MM.1S (cell line): ENCODE results near the gene NKX6-2.

Experiments
- DNase-seq: peaks from one replicate; pipeline ENCODE4 v3.0.0-alpha.2; 2015
- H2AFZ ChIP-seq: fragments of 300-600 bp; sonication (generic); 2 replicates; pipeline ENCODE4 v1.6.0; 2016; ENCODE audit warnings: antibody characterized with exemption, low read length
- H3F3A ChIP-seq: fragments of 300-600 bp; sonication (generic); 2 replicates; pipeline ENCODE4 v1.6.1; 2016; ENCODE audit warnings: mild to moderate bottlenecking, antibody characterized with exemption, low read length, moderate library complexity, mixed read lengths; ENCODE audit not compliant: insufficient read depth
- H3K27ac ChIP-seq: fragments of 300-600 bp; sonication (generic); 2 replicates; pipeline ENCODE4 v1.5.1; 2016; ENCODE audit warnings: mild to moderate bottlenecking, low read length
- H3K27me3 ChIP-seq: fragments of 300-600 bp; sonication (generic); replicated peaks from 2 replicates; pipeline ENCODE4 v1.6.0; 2016; ENCODE audit warnings: low read length; ENCODE audit not compliant: insufficient read depth
- H3K36me3 ChIP-seq: fragments of 300-600 bp; sonication (generic); replicated peaks from 2 replicates; pipeline ENCODE4 v1.6.1; 2016; ENCODE audit warnings: mild to moderate bottlenecking, low read length, mixed read lengths; ENCODE audit not compliant: insufficient read depth
- H3K4me1 ChIP-seq: fragments of 300-600 bp; sonication (generic); 2 replicates; pipeline ENCODE4 v1.6.1; 2016; ENCODE audit warnings: low read length, mixed read lengths
- H3K4me2 ChIP-seq: fragments of 300-600 bp; sonication (generic); 2 replicates; pipeline ENCODE4 v1.6.0; 2016; ENCODE audit warnings: low read depth, low read length
- H3K4me3 ChIP-seq: fragments of 300-600 bp; sonication (generic); 2 replicates; pipeline ENCODE4 v1.5.1; 2016; ENCODE audit warnings: low read length, mixed read lengths
- H3K79me2 ChIP-seq: fragments of 300-600 bp; sonication (generic); 2 replicates; pipeline ENCODE4 v1.6.1; 2016; ENCODE audit warnings: mixed run types, low read length, mixed read lengths
- H3K9ac ChIP-seq: fragments of 300-600 bp; sonication (generic); 2 replicates; pipeline ENCODE4 v1.6.1; 2016; ENCODE audit warnings: low read length, mixed read lengths
- H3K9me2 ChIP-seq: fragments of 300-600 bp; sonication (generic); replicated peaks from 2 replicates; pipeline ENCODE4 v1.6.1; 2016; ENCODE audit warnings: mild to moderate bottlenecking, low read length, mixed read lengths; ENCODE audit not compliant: insufficient read depth
- H3K9me3 ChIP-seq: fragments of 300-600 bp; sonication (generic); replicated peaks from 2 replicates; pipeline ENCODE4 v1.6.1; 2016; ENCODE audit warnings: mild to moderate bottlenecking, low read length, mixed read lengths; ENCODE audit not compliant: insufficient read depth
- H4K20me1 ChIP-seq: fragments of 300-600 bp; sonication (generic); 2 replicates; pipeline ENCODE4 v1.6.1; 2016; ENCODE audit warnings: mild to moderate bottlenecking, low read length, moderate library complexity, mixed read lengths; ENCODE audit not compliant: insufficient read depth
- EZH2 ChIP-seq: fragments of 300-600 bp; sonication (generic); optimal IDR thresholded peaks from 2 replicates; pipeline ENCODE3; 2017; ENCODE audit warnings: low read depth, mild to moderate bottlenecking, antibody characterized with exemption, low read length, mixed read lengths
- EZH2phosphoT487 ChIP-seq: fragments of 300-600 bp; sonication (generic); IDR thresholded peaks from 2 replicates; pipeline ENCODE4 v1.6.1; 2018; ENCODE audit warnings: antibody characterized with exemption, low read length
- TF ChIP-seq, protein P1 (sequence below): fragments of 300-600 bp; sonication (generic); IDR thresholded peaks from 2 replicates; pipeline ENCODE4 v1.5.1; 2016; ENCODE audit warnings: antibody characterized with exemption, low read length, mixed read lengths

The NKX6-2 gene

DNA sequence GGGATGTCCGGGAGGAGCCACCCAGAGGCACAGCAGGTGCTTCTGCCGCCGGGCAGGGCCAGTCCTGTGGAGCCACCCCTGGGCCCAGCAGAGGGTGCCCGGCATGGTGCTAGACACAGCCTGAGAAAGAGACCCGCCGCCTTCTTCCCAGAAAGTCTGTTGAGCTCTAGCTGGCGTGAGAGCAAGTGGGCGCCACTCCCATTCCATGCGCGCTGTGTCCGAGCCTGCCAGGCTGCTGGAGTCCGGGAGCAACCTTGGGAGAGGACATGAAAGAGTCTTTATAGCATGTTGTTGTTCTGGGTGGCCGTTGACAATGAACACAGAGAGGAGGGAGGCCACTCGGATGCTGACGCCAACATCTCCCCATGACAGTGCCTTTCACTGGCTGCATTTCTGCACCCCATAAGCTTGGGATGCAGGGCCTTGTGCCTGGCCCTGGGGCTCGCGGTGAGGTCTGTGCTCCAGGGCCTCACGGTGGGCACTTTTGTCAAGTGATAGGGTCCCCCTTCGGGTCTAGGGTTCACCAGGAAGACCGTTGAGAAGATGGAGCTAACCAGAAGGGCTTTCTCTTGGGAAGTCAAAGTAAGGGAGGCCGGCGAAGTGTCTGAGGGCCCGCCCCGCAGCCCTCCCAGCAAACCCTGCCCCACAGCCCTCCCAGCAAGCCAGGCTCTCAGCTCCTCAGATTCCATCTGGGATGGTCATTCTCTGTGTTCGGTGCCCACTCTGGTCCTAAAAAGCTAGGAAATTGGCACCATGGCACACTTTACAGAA is 47.3 kb downstream of the NKX6-2 start:
- DNase-seq, result no peak
- Histone ChIP-seq H3K27ac (no peak overlapping the region), H3K9me3 (no peaks in the 10 kb centered on the region), H3K36me3 (no peaks in the 10 kb centered on the region), H3K4me2 (no peak overlapping the region), H4K20me1 (no peaks in the 10 kb centered on the region), H3K9me2 (no peaks in the 10 kb centered on the region), H3K9ac (no peak overlapping the region), H3K27me3 (no peaks in the 10 kb centered on the region), H3K4me1 (no peaks in the 10 kb centered on the region), H2AFZ (no peak overlapping the region), H3K4me3 (no peak overlapping the region), H3F3A (no peaks in the 10 kb centered on the region), H3K79me2 (no peaks in the 10 kb centered on the region)
- TF ChIP-seq EZH2phosphoT487, result no peak
- TF ChIP-seq, protein P1, sequence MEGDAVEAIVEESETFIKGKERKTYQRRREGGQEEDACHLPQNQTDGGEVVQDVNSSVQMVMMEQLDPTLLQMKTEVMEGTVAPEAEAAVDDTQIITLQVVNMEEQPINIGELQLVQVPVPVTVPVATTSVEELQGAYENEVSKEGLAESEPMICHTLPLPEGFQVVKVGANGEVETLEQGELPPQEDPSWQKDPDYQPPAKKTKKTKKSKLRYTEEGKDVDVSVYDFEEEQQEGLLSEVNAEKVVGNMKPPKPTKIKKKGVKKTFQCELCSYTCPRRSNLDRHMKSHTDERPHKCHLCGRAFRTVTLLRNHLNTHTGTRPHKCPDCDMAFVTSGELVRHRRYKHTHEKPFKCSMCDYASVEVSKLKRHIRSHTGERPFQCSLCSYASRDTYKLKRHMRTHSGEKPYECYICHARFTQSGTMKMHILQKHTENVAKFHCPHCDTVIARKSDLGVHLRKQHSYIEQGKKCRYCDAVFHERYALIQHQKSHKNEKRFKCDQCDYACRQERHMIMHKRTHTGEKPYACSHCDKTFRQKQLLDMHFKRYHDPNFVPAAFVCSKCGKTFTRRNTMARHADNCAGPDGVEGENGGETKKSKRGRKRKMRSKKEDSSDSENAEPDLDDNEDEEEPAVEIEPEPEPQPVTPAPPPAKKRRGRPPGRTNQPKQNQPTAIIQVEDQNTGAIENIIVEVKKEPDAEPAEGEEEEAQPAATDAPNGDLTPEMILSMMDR, result no peak
- no peak for TF ChIP-seq EZH2

DNA sequence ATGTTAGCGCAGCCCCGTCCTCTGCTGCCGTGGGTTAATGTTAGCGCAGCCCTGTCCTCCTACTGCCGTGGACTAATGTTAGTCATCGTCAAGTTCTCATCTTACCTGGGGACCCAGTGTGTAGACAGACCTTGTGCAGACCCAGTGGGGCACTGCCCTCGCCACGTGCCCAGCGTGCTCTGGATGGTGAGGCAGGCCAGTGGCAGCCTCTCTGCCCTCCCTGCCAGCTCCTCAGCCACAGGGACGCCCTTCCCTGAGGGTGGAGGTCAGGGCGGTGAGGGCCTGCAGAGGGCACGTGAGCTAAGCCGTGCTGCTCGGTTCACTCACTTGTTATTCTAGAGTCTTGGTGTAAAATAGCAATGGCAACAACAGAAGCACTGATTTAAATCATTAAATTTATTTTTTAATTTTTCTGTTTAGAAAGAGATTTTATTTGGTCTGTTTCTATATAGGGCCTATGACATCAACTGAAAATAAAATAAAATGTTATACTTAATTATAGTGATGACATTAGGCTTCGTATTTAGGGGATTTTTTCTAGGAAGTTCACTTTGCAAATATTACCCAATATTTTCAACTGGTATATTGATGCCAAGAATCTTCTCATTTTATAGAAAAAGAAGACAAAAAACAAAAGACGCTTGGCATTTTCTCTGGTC is 48.4 kb downstream of the NKX6-2 start:
- no peak for DNase-seq
- Histone ChIP-seq H3K36me3 (no peaks in the 10 kb centered on the region), H3K27ac (no peak overlapping the region), H3K4me3 (no peak overlapping the region), H3K9me2 (no peaks in the 10 kb centered on the region), H2AFZ (no peak overlapping the region), H4K20me1 (no peaks in the 10 kb centered on the region), H3K9me3 (no peaks in the 10 kb centered on the region), H3K4me1 (no peaks in the 10 kb centered on the region), H3K27me3 (no peaks in the 10 kb centered on the region), H3F3A (no peaks in the 10 kb centered on the region), H3K79me2 (no peaks in the 10 kb centered on the region), H3K4me2 (no peak overlapping the region), H3K9ac (no peak overlapping the region)
- TF ChIP-seq EZH2phosphoT487 (no peak), EZH2 (no peak)
- TF ChIP-seq, protein P1, result no peak

DNA sequence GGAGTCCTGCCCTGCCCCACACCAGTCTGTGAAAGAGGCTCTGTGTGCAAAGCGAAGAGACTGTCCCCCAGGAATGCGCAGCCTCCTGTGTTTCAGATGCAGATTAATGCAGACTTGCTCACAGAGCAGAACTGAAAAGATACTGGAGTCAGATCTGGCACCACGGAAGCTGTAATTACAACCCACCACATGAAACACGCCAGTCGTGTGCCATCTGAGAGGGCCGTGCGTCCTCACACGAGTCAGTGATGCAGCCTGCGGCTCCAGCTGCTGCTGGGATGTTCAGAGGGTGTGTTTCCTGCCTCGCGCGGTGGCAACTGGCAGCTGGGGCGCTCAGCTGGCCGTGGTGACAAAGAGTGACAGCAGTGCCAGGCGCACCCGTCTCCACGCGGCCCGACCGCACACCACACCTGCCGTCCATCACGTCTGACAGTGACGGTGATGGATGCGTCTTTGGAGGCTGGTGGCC is 50.0 kb downstream of the NKX6-2 start:
- H3K9ac ChIP-seq, result no peak overlapping the region

More for the DNA sequence above, 50.0 kb downstream of the NKX6-2 start:
- Histone ChIP-seq H3K27me3 (no peaks in the 10 kb centered on the region), H4K20me1 (no peaks in the 10 kb centered on the region), H3K4me3 (no peak overlapping the region), H3K79me2 (no peaks in the 10 kb centered on the region), H3K9me3 (no peaks in the 10 kb centered on the region), H3K4me2 (no peak overlapping the region), H3K27ac (no peak overlapping the region), H3K9me2 (no peaks in the 10 kb centered on the region), H2AFZ (no peak overlapping the region), H3F3A (no peaks in the 10 kb centered on the region), H3K4me1 (no peaks in the 10 kb centered on the region), H3K36me3 (no peaks in the 10 kb centered on the region)
- TF ChIP-seq, protein P1, result no peak
- TF ChIP-seq EZH2phosphoT487, result no peak
- no peak for TF ChIP-seq EZH2
- DNase-seq, result no peak
